Parathyroid adenoma (tissue), 2 donors: ENCODE data around the gene DYNC1I2.

Experiments
- H2AFZ ChIP-seq: fragments of 300-600 bp; sonication (generic); one replicate; pipeline ENCODE4 v1.7.0; 2017; ENCODE audit warnings: antibody characterized with exemption, mild to moderate bottlenecking
- H3K27ac ChIP-seq: fragments of 300-600 bp; sonication (generic); one replicate; pipeline ENCODE4 v1.7.0; 2017
- H3K27me3 ChIP-seq: fragments of 300-600 bp; sonication (generic); one replicate; pipeline ENCODE4 v1.7.0; 2017; ENCODE audit warnings: low read length; ENCODE audit not compliant: control insufficient read depth, insufficient read depth
- H3K36me3 ChIP-seq: fragments of 300-600 bp; sonication (generic); one replicate; pipeline ENCODE4 v1.7.0; 2017; ENCODE audit warnings: low read length; ENCODE audit not compliant: control insufficient read depth, insufficient read depth
- H3K4me1 ChIP-seq: fragments of 300-600 bp; sonication (generic); one replicate; pipeline ENCODE4 v1.7.0; 2017; ENCODE audit warnings: control low read depth
- H3K4me2 ChIP-seq: fragments of 300-600 bp; sonication (generic); one replicate; pipeline ENCODE4 v1.7.0; 2017; ENCODE audit warnings: low read length
- H3K4me3 ChIP-seq: fragments of 300-600 bp; sonication (generic); one replicate; pipeline ENCODE4 v1.7.0; 2017; ENCODE audit warnings: low read depth, low read length
- H3K79me2 ChIP-seq: fragments of 300-600 bp; sonication (generic); one replicate; pipeline ENCODE4 v1.7.0; 2017; ENCODE audit warnings: control low read depth
- H3K9ac ChIP-seq: fragments of 300-600 bp; sonication (generic); one replicate; pipeline ENCODE4 v1.7.0; 2017; ENCODE audit warnings: mild to moderate bottlenecking
- H3K9me3 ChIP-seq: fragments of 300-600 bp; sonication (generic); one replicate; pipeline ENCODE4 v1.7.0; 2017; ENCODE audit warnings: low read length; ENCODE audit not compliant: control insufficient read depth
- CTCF ChIP-seq: fragments of 300-600 bp; sonication (generic); IDR thresholded peaks from one replicate; pipeline ENCODE4 v1.7.0; 2017; ENCODE audit warnings: antibody characterized with exemption, mild to moderate bottlenecking
- donor health status: primary hyperparathyroidism.

DYNC1I2 gene

DNA sequence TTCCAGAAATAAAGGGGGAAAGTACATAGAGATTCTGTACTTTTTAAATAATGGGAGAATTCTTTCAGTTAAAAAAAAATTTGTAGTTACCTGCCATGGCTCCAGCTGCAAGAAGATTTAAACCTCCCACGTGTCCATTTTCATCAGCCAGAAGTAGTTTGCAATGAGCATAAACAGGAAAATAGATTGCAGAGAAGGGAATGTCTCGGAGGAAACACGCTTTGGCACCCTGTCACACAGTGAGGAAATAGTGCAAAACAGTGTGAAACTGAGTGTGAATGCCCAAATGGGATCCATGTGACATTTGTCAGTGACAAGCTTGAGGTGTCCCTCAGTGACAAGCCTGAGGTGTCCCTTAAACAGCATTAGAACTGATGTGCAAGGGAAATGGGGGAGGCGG lies 104.1 kb downstream of the DYNC1I2 start:
- Histone ChIP-seq H3K4me2 (no peak overlapping the region), H3K4me3 (no peak overlapping the region), H3K27me3 (no peaks in the 10 kb centered on the region), H2AFZ (no peak overlapping the region), H3K36me3 (no peaks in the 10 kb centered on the region), H3K4me1 (no peaks in the 10 kb centered on the region), H3K9ac (no peak overlapping the region), H3K27ac (no peak overlapping the region), H3K9me3 (no peaks in the 10 kb centered on the region), H3K79me2 (no peaks in the 10 kb centered on the region)
- no peak for TF ChIP-seq CTCF

DNA sequence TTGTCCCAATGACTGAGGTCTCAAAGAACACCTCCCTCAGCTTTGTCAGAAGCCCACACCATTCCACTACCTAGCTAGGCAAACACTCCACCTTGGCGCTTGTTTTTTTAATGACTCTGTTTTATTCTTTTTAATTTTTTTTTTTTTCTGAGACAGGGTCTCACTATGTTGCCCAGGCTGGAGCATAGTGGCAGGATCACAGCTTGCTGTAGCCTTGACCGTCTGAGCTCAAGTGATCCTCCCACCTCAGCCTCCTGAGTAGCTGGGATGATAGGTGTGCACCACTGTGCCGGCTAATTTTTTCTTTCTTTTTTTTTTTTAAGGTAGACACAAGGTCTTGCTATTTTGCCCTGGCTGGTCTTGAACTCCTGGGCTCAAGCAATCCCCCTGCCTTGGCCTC lies 104.9 kb downstream of the DYNC1I2 start:
- Histone ChIP-seq H3K4me3 (no peak overlapping the region), H3K27ac (no peak overlapping the region), H2AFZ (no peak overlapping the region), H3K27me3 (no peaks in the 10 kb centered on the region), H3K9me3 (no peaks in the 10 kb centered on the region), H3K79me2 (no peaks in the 10 kb centered on the region), H3K9ac (no peak overlapping the region), H3K4me1 (no peaks in the 10 kb centered on the region), H3K36me3 (no peaks in the 10 kb centered on the region), H3K4me2 (no peak overlapping the region)
- no peak for TF ChIP-seq CTCF

DNA sequence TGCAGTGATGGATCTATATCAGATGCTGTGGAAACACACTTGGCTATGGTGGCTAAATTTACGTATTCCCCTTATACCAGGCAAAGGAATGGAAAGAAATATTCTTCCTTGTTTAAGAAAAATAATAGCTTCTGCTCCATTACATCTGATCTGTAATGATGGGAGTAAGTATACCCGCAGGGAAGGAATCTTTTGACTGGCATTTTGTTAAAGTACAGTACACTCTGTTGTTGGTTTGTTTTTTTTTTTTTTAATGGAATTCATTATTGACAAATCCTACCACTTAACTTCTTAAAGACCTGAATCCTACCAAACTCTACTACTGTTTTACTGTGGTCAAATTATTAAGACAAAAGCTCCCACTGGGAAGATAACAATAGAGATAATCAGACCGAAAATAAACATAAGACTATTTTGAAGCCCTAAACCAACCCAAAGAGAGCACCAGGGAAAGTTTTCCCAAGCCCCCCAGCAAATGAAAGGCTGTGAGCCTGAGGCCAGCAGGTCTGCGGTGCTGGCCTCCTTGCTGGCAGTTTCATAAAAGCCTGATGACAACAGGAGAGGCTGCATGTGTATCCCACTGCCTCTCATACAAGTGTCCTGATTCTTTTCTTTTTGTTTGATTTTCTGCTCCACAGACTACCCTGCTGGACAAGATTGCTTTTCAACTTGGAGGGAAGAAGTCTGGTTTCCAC lies 105.8 kb downstream of the DYNC1I2 start:
- H3K27ac ChIP-seq = no peak overlapping the region
- TF ChIP-seq CTCF = no peak
- no peak overlapping the region for H3K9ac ChIP-seq
- H2AFZ ChIP-seq = no peak overlapping the region
- H3K79me2 ChIP-seq = no peaks in the 10 kb centered on the region
- H3K4me3 ChIP-seq = no peak overlapping the region
- H3K4me1 ChIP-seq = no peaks in the 10 kb centered on the region
- H3K4me2 ChIP-seq = no peak overlapping the region
- no peaks in the 10 kb centered on the region for H3K9me3 ChIP-seq
- no peaks in the 10 kb centered on the region for H3K27me3 ChIP-seq
- no peaks in the 10 kb centered on the region for H3K36me3 ChIP-seq

- no peak for TF ChIP-seq CTCF
- Histone ChIP-seq H3K4me2 (no peak overlapping the region), H3K4me1 (no peaks in the 10 kb centered on the region), H3K9ac (no peak overlapping the region), H3K4me3 (no peak overlapping the region), H3K9me3 (no peaks in the 10 kb centered on the region), H3K36me3 (no peaks in the 10 kb centered on the region), H3K27me3 (no peaks in the 10 kb centered on the region), H2AFZ (no peak overlapping the region), H3K27ac (no peak overlapping the region), H3K79me2 (no peaks in the 10 kb centered on the region)
Measured at GRCh38 chr2:171793691-171794678, 106.7 kb downstream of the DYNC1I2 start.
